Fibroblast of mammary gland (primary cell): Measurements from ENCODE around the gene ZNF598.
A peak's percentile ranks its signal among the peaks of the same experiment; 100 is the strongest.

Experiments used
- DNase-seq: peaks from one replicate; pipeline ENCODE4 v3.0.0-alpha.2; 2010; ENCODE audit warnings: low read depth
- H3K4me3 ChIP-seq: 2 replicates; pipeline ENCODE4 v1.5.1; 2011; ENCODE audit warnings: low read depth, mild to moderate bottlenecking, low read length, moderate library complexity; ENCODE audit not compliant: control insufficient read depth
- TF ChIP-seq, protein P1 (sequence below): conservative IDR thresholded peaks from 2 replicates; pipeline ENCODE4 v1.5.1; 2011; ENCODE audit warnings: low read depth, low read length, inconsistent platforms; ENCODE audit not compliant: control insufficient read depth, insufficient read depth

Gene ZNF598

DNA sequence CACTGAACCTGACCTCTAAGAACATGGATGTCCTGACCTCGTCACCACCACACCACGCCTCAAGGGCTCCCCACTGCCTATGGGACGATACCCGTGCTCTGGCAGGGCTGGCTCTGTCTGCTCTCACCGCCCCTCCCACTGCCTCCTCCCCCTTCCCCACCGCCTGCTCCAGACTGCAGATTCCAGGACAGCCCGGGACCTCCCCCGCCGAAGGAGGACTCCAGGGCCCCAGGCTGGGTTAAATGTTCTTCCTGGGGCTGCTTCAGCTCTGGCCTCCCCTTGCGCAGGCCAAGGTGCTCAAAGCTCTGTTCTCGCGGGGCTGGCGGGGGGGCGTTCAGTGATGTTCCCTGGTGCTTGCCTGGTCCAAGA lies 13.1 kb upstream of the ZNF598 start:
- TF ChIP-seq, protein P1, sequence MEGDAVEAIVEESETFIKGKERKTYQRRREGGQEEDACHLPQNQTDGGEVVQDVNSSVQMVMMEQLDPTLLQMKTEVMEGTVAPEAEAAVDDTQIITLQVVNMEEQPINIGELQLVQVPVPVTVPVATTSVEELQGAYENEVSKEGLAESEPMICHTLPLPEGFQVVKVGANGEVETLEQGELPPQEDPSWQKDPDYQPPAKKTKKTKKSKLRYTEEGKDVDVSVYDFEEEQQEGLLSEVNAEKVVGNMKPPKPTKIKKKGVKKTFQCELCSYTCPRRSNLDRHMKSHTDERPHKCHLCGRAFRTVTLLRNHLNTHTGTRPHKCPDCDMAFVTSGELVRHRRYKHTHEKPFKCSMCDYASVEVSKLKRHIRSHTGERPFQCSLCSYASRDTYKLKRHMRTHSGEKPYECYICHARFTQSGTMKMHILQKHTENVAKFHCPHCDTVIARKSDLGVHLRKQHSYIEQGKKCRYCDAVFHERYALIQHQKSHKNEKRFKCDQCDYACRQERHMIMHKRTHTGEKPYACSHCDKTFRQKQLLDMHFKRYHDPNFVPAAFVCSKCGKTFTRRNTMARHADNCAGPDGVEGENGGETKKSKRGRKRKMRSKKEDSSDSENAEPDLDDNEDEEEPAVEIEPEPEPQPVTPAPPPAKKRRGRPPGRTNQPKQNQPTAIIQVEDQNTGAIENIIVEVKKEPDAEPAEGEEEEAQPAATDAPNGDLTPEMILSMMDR, result no peak
- DNase-seq, result peak; percentile 41
- H3K4me3 ChIP-seq, result peak overlapping the region; percentile 35

DNA sequence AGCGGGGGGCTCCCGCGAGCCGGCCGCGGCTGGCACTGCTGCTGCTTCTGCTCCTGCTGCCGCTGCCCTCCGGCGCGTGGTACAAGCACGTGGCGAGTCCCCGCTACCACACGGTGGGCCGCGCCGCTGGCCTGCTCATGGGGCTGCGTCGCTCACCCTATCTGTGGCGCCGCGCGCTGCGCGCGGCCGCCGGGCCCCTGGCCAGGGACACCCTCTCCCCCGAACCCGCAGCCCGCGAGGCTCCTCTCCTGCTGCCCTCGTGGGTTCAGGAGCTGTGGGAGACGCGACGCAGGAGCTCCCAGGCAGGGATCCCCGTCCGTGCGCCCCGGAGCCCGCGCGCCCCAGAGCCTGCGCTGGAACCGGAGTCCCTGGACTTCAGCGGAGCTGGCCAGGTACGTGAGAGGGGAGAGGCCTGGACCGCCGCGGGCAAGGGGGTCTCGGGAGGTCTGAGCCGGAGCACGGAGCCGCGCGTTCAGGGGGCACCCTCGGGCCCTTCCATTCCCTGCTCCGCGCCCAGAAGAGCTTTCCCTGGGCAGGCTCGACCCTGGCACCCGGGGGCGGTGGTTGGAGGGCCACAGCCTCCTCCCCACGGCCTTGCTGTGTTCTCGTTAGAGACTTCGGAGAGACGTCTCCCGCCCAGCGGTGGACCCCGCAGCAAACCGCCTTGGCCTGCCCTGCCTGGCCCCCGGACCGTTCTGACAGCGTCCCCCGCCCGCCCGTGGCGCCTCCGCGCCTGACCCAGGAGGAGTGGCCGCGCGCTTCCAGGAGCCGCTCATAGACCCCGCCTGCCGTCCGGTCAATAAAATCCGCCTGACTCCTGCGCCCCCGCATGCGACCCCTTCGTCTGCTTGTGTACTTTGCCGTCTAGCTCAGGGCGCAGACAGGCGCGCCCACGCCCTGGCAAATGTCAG lies 10.6 kb upstream of the ZNF598 start:
- TF ChIP-seq, protein P1, result no peak
- DNase-seq, result no peak
- H3K4me3 ChIP-seq, result no peak overlapping the region

DNA sequence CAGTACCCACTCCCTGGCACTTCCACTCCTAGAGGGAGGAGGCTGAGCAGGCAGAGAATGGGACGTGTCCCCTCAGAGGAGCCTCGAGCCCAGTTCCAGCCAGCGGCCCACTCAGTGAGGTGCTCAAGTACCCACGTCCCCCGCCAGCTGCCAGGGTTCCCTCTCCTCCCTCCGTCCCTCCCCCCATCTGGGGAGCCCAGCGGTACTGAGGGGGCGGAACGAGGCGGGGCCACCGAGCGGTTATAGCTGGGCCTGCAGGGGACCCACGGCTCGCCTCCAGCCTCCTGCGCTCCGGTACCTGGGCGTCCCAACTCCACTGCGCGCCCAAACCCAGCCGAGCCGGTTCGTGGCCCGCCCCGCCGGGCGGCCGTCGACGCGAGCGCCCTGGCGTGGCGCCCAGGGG lies 9.9 kb upstream of the ZNF598 start, which contains the start of gene NPW:
TSS of gene NPW (plus strand) at position 268 of the 403 bp plus-strand sequence.
- no peak within 1 kb of the TSS for H3K4me3 ChIP-seq
- TF ChIP-seq, protein P1, result no peak
- no peak for DNase-seq

DNA sequence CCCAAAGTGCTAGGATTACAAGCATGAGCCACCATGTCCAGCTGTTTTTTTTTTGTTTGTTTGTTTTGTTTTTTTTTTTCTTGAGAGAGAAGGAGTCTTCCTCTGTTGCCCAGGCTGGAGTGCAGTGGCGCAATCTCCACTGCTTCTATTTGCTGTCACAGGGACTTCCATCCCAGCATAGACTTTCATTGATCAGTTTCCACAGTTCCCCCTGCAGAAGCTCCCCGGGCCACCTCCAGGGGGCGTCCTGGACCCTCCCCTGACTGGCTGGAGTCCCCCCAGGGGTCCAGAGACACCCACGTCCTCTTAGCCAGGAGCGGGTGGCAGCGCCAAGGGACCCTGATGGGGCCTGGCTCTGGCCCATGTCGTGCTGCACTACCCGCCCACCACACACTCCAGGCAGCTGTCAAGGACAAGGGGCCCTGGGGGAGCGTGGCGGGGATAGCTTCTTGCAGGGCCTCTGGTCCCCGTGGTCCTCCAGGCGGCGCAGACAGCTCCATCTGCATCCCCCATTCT lies 6.8 kb upstream of the ZNF598 start:
- no peak overlapping the region for H3K4me3 ChIP-seq
- TF ChIP-seq, protein P1, result peak; percentile 43
- no peak for DNase-seq

DNA sequence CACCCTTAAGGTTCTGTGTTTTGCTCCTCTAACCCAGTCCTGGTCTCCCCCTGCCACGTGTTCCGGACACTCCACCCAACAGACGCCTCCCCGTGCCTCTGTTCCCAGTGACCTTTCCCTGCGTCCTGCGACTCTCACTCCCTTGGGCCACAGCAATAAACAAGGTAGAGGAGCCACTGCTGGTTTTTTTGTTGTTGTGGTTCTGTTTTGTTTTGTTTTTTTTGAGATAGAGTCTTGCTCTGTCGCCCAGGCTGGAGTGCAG lies 6.3 kb upstream of the ZNF598 start:
- TF ChIP-seq, protein P1, result no peak
- H3K4me3 ChIP-seq, result no peak overlapping the region
- DNase-seq, result no peak

DNA sequence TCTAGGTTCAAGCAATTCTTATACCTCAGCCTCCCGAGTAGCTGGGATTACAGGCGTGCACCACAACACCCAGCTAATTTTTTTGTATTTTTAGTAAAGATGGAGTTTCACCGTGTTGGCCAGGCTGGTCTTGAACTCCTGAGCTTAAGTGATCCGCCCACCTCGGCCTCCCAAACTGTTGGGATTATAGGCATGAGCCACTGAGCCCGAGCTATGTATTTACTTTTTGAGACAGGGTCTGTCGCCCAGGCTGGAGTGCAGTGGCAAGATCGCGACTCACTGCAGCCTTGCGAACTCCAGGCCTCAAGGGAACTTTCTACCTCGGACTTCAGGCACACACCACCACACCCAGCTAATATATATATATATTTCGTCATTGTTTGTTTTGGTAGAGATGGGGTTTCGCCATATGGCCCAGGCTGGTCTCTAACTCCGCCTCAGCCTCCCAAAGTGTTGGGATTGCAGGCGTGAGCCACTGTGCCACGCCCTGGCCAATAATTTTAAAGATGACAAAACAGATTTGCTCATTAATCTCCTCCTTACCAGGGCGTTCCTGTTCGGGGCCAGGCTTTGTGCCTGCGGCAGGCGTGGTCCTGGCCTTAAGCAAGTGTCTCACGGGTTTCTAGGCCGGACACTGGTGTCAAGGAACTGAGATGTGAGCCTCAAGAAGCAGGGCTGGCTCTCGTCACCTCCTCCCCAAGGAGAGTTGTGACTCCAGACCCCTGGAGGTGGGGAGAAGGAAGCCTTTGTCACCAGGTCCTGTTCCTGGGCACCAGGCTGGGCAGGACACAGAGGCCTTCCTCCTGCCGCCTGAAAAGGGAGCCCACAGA lies 5.7 kb upstream of the ZNF598 start:
- no peak overlapping the region for H3K4me3 ChIP-seq
- TF ChIP-seq, protein P1, result no peak
- peak; percentile 69 for DNase-seq
